Duodenal mucosa (tissue), 2 donors: ENCODE measurements around the gene TMPRSS12.

ENCODE experiments used
- H3K27ac ChIP-seq: one replicate; pipeline ENCODE4 v1.7.0; 2013; ENCODE audit warnings: low read depth, low read length
- H3K27me3 ChIP-seq, 2 donors: one replicate each; pipeline ENCODE4 v1.7.0; 2013; ENCODE audit warnings: low read length in 2 of 2, control low read depth in 1 of 2; ENCODE audit not compliant: insufficient read depth in 2 of 2, control insufficient read depth in 1 of 2
- H3K36me3 ChIP-seq, 2 donors: one replicate each; pipeline ENCODE4 v1.7.0; 2013; ENCODE audit warnings: low read length in 2 of 2, control low read depth in 1 of 2; ENCODE audit not compliant: insufficient read depth in 2 of 2, control insufficient read depth in 1 of 2
- H3K4me1 ChIP-seq, 2 donors: one replicate each; pipeline ENCODE4 v1.7.0; 2013; ENCODE audit warnings: low read length in 2 of 2, control low read depth in 1 of 2; ENCODE audit not compliant: insufficient read depth in 2 of 2, control insufficient read depth in 1 of 2
- H3K4me3 ChIP-seq, 2 donors: one replicate each; pipeline ENCODE4 v1.7.0; 2013; ENCODE audit warnings: low read length in 2 of 2, low read depth in 1 of 2
- H3K9ac ChIP-seq, 2 donors: one replicate each; pipeline ENCODE4 v1.7.0; 2013; ENCODE audit warnings: low read length in 2 of 2, low read depth in 1 of 2
- H3K9me3 ChIP-seq, 2 donors: one replicate each; pipeline ENCODE4 v1.7.0; 2013; ENCODE audit warnings: low read length in 2 of 2, control low read depth in 1 of 2; ENCODE audit not compliant: control insufficient read depth in 1 of 2

TMPRSS12 gene

GRCh38 chr12:50933459-50934124 lies 90.9 kb downstream of the TMPRSS12 start:
- no peak overlapping the region for H3K9ac ChIP-seq
- H3K27me3 ChIP-seq: no peaks in the 10 kb centered on the region
- H3K27ac ChIP-seq: no peak overlapping the region

DNA sequence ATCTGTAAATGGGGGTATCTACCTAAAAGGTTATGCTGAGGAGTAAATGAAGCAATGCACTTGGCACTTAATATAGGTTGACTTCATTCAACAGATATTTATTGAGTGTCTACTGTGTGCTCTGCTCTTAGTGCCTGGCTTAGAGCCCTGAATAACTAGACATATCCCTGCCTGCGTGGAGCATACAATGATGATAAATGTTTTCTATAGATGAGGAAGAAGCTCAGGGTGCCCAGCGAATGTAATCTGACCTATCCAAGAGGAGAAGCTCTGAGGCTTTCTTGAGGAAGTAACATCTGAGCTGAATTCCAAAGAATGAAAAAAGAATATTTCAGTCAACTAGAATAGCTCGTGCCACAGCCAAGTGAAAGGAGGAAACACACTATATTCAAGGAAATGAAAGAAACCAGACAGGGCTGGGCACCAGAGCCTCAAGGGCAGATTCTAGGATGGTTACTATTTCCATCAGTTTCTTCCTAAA lies 91.7 kb downstream of the TMPRSS12 start:
- peaks cover 40 to 41% of the 10 kb centered on the region in 2 donors for H3K4me1 ChIP-seq
- H3K9me3 ChIP-seq: peaks cover 5 to 13% of the 10 kb centered on the region in 2 donors
- no peak overlapping the region for H3K27ac ChIP-seq
- H3K36me3 ChIP-seq: peaks cover 13 to 30% of the 10 kb centered on the region in 2 donors
- H3K4me3 ChIP-seq: peak overlapping the region; percentile 2 to 13
- H3K9ac ChIP-seq: no peak overlapping the region
- no peaks in the 10 kb centered on the region for H3K27me3 ChIP-seq

More at GRCh38 chr12:50933459-50934124, 90.9 kb downstream of the TMPRSS12 start:
- H3K36me3 ChIP-seq: peaks cover 13 to 30% of the 10 kb centered on the region in 2 donors
- H3K9me3 ChIP-seq: peaks cover 5 to 13% of the 10 kb centered on the region in 2 donors
- no peak overlapping the region for H3K4me3 ChIP-seq
- peaks cover 42 to 47% of the 10 kb centered on the region in 2 donors for H3K4me1 ChIP-seq

- Histone ChIP-seq H3K9ac (no peak overlapping the region), H3K4me1 (peaks cover 40 to 41% of the 10 kb centered on the region in 2 donors), H3K4me3 (peak overlapping the region in 1 of 2 donors; percentile 2), H3K9me3 (peaks cover 5 to 13% of the 10 kb centered on the region in 2 donors), H3K27me3 (no peaks in the 10 kb centered on the region), H3K27ac (no peak overlapping the region), H3K36me3 (peaks cover 13 to 24% of the 10 kb centered on the region in 2 donors)
Measured at GRCh38 chr12:50934981-50935807, 92.5 kb downstream of the TMPRSS12 start.

DNA sequence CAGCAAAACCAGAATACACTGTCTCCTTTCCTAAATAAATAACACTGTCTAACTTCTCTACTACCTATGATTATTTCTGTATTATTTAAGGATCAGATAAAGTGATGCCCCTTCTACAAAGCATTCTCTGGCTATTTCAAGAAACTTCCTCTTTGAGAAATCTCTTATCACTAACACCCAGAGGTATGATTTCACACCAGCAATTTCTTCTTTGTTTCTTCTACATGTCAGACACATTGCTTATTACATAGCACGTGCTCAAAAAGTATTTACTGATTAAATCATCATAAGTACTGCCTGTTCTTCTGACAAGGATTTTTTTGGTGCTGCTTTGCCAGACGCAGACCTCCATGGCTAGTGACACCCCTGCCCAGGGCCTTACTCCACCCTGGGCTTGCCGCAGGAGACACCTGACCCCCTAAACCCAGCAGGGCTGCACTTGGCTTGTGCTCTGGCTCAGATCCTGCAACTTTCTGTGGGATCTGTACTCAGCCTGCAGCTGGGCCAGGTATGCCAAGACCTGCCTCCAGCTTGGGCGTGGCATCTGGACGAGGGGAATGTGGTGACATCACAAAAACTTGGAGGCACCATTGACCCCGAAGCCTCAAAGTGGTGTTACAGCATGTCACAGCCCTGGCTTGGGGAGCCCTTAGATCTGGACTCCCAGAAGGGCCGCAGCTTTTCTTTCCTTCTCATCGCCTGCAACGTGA lies 94.2 kb downstream of the TMPRSS12 start:
- Histone ChIP-seq H3K9me3 (peaks cover 5 to 13% of the 10 kb centered on the region in 2 donors), H3K9ac (no peak overlapping the region), H3K36me3 (peaks cover 10% of the 10 kb centered on the region in 2 donors), H3K27ac (no peak overlapping the region), H3K27me3 (no peaks in the 10 kb centered on the region), H3K4me1 (peaks cover 33 to 37% of the 10 kb centered on the region in 2 donors), H3K4me3 (no peak overlapping the region)
